Neutrophil (primary cell): Measurements from ENCODE around the gene KDM2B.
A peak's percentile ranks its signal among the peaks of the same experiment; 100 is the strongest.

Experiments
- H3K27ac ChIP-seq: fragments of 200-600 bp; sonication (generic); 2 replicates; pipeline ENCODE4 v1.5.1; 2016; ENCODE audit warnings: mild to moderate bottlenecking, moderate library complexity
- H3K27me3 ChIP-seq: fragments of 200-600 bp; sonication (generic); 2 replicates; pipeline ENCODE4 v1.6.0; 2016; ENCODE audit warnings: mild to moderate bottlenecking
- H3K36me3 ChIP-seq: fragments of 200-600 bp; sonication (generic); 2 replicates; pipeline ENCODE4 v1.5.1; 2017
- H3K4me1 ChIP-seq, 2 experiments: fragments of 200-600 bp in 1 of 2; sonication (generic) in 1 of 2; 1 replicate in 1 of 2; 2 replicates in 1 of 2; pipeline versions ENCODE4 v1.5.1 to v1.6.1; 2013 to 2016; ENCODE audit warnings: low read depth in 1 of 2, low read length in 1 of 2, mild to moderate bottlenecking in 1 of 2, moderate library complexity in 1 of 2; ENCODE audit not compliant: control insufficient read depth in 1 of 2, insufficient read depth in 1 of 2
- H3K4me3 ChIP-seq, 2 experiments: fragments of 200-600 bp in 1 of 2; sonication (generic) in 1 of 2; 1 replicate in 1 of 2; 2 replicates in 1 of 2; pipeline ENCODE4 v1.5.1; 2013 to 2016; ENCODE audit warnings: low read depth in 1 of 2, low read length in 1 of 2, mild to moderate bottlenecking in 1 of 2, moderate library complexity in 1 of 2
- H3K9me3 ChIP-seq: fragments of 200-600 bp; sonication (generic); 2 replicates; pipeline ENCODE4 v1.5.1; 2016
- CTCF ChIP-seq: fragments of 200-600 bp; sonication (generic); IDR thresholded peaks from 2 replicates; pipeline ENCODE4 v1.5.1; 2016; ENCODE audit warnings: antibody characterized with exemption

KDM2B gene

GRCh38 chr12:121580959-121581685, at the start of gene KDM2B:
TSS of gene KDM2B (minus strand) at chr12:121581023. CDS start at chr12:121580911, 112 bp downstream.
- Histone ChIP-seq H3K36me3 (no peaks in the 10 kb centered on the region), H3K4me1 (peaks cover 25 to 34% of the 10 kb centered on the region in 2 experiments), H3K27me3 (peaks cover 52% of the 10 kb centered on the region), H3K9me3 (no peaks in the 10 kb centered on the region), H3K27ac (peak within 1 kb of the TSS; percentile 82), H3K4me3 (peak within 1 kb of the TSS; percentile 67 to 83)
- TF ChIP-seq CTCF = no peak

- H3K27me3 ChIP-seq = no peaks in the 10 kb centered on the region
These were observed 47.7 kb upstream of the KDM2B start for GRCh38 chr12:121628536-121628935.

GRCh38 chr12:121628037-121628436, 47.2 kb upstream of the KDM2B start:
- H3K36me3 ChIP-seq = no peaks in the 10 kb centered on the region
- no peaks in the 10 kb centered on the region for H3K9me3 ChIP-seq
- no peak for TF ChIP-seq CTCF
- H3K27me3 ChIP-seq = no peaks in the 10 kb centered on the region
- H3K4me3 ChIP-seq = peak overlapping the region; percentile 81 to 91
- peak overlapping the region; percentile 94 for H3K27ac ChIP-seq
- peaks cover 62 to 64% of the 10 kb centered on the region in 2 experiments for H3K4me1 ChIP-seq

More at GRCh38 chr12:121628536-121628935, 47.7 kb upstream of the KDM2B start:
- H3K4me3 ChIP-seq = peak overlapping the region; percentile 81 to 91
- no peaks in the 10 kb centered on the region for H3K9me3 ChIP-seq
- peak overlapping the region; percentile 94 for H3K27ac ChIP-seq
- H3K4me1 ChIP-seq = peaks cover 66 to 67% of the 10 kb centered on the region in 2 experiments
- no peak for TF ChIP-seq CTCF
- H3K36me3 ChIP-seq = no peaks in the 10 kb centered on the region

GRCh38 chr12:121626853-121627640, 46.2 kb upstream of the KDM2B start:
- Histone ChIP-seq H3K4me1 (peaks cover 57% of the 10 kb centered on the region in 2 experiments), H3K36me3 (no peaks in the 10 kb centered on the region), H3K27me3 (no peaks in the 10 kb centered on the region), H3K4me3 (peak overlapping the region; percentile 81 to 91), H3K9me3 (no peaks in the 10 kb centered on the region), H3K27ac (peak overlapping the region; percentile 94)
- no peak for TF ChIP-seq CTCF

- H3K9me3 ChIP-seq = no peaks in the 10 kb centered on the region
- H3K27ac ChIP-seq = peak within 1 kb of the TSS; percentile 94
- H3K36me3 ChIP-seq = no peaks in the 10 kb centered on the region
- H3K27me3 ChIP-seq = no peaks in the 10 kb centered on the region
- H3K4me3 ChIP-seq = peak within 1 kb of the TSS; percentile 81 to 91
- H3K4me1 ChIP-seq = peaks cover 52 to 53% of the 10 kb centered on the region in 2 experiments
- TF ChIP-seq CTCF = peak; percentile 63
These were observed 45.4 kb upstream of the KDM2B start, which contains the start of gene ORAI1 for GRCh38 chr12:121626087-121626852. TSS of gene ORAI1 (plus strand) at chr12:121626530.
